ENCODE results near the gene IL1RAPL1.

The IL1RAPL1 gene

DNA sequence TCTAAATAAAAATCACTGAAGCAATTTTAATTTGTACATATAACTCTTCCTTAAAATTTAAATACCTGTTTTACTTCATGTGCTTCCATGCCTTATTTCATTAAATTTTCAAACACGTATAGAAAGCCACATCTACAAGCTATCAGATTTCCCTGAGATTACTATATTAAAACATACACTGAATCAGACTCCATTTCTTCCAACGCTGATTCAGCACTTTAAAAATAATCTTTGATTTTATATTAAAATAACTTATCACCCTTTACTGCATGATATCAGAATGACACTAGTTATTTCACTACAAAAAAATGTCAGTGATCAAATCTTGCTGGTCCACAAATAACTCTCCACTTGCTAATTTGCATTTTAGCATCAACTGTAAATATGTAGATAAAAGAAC is 550.8 kb downstream of the IL1RAPL1 start:
- no peak for DNase-seq

DNA sequence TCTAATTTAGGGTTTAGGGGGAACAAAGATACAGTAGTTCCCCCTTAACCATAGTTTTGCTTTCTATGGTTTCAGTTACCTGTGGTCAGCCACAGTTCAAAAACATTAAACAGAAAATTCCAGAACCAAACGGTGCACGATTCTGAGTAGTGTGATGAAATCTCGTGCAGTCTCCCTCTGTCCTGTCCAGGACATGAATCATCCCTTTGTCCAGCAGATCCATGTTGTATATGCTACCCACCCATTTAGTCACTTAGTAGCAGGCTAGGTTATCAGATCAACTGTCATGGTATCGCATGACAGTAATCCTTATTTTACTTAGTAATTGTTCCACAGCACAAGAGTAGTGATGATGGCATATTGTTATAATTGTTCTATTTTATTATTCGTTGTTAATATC is 556.1 kb downstream of the IL1RAPL1 start:
- DNase-seq, result no peak

DNA sequence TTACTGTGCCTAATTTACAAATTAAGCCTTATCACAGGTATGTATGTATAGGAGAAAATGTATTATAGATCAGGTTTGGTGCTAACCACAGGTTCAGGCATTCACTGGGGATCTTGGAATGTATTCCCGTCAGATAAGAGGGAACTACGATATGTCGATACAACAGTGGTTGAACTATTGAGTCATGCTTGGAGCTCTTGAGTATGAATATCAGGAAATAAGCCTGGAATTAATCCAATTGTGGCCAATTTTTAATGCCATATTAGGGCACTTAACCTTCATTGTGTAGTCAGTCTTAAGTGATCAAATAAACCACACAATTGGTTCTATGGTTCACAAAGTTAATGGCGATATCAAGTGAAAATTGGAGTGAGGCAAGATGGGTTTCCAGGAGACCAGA is 556.5 kb downstream of the IL1RAPL1 start:
- no peak for DNase-seq

DNA sequence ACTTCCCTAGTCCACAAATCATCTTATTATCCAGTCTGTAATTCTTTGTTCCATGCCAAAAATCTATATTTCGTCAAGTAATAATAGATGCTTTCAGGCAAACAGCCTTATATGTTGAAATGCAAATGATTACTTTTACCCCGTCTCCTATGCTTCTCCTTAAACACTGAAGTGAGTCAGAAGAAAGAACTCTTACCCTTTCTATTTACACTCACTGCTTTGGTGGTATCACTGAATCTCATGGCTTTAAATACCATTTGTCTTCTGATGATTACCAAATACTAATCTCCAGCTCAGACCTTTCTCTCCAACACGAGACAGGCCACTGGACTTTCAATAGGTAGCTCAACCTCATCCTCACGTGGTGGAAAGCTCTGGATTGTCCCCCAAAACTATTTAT is 558.1 kb downstream of the IL1RAPL1 start:
- no peak for DNase-seq

DNA sequence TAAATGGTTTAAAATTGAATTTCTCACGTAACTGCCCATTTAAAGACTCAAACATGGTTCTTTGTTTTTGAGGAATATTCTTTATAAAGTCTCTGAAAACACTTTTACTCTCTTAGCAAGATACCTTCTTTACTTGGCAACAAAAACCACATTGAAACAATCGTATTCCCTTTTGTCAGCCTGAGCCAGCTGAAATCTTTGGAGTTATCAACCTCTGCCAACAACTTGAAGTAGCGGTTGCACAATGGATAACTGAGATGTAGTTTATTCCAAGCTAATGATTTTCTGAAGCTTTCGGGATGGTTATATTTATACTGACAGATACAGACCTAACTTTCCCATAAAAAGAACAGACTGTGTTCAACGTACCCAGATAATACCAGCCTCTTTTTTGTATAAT is 561.3 kb downstream of the IL1RAPL1 start:
- DNase-seq, result no peak

DNA sequence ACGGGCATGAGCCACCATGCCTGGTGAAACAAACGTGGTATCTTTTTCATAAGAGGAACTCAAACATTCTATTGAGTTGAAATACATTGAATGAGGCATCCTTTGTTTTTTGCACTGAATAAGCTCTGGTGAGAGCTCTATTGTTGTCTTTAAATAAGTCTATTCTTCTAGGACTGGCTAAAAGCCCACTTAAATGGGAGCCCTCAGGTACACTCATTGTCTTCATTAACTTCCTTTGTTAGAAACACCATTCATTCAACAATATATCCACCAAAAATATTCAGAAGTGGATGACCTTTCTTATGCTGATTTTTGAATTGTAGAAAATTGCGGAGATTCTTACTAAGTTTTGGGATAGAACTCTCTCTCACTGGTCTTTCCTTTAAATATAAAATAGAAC is 568.0 kb downstream of the IL1RAPL1 start:
- DNase-seq, result no peak

DNA sequence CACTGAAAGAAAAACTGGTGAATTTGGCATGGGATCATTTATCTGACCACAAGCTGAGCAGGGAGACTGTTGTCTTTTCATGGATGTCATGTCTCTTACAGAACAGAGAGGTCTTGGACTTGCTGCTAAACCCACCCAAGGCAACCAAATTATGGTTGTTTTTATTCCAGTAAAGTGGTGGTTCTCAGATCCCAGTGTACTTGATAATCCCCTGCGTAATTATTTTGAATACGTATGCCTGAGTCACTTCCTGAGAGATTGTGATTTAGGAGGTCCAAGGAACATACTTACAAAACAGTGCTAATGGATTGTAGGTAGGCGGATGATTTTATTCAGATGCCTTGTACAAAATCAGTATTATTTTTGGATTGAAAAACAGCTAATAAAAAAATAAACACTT is 585.6 kb downstream of the IL1RAPL1 start:
- no peak for DNase-seq

DNA sequence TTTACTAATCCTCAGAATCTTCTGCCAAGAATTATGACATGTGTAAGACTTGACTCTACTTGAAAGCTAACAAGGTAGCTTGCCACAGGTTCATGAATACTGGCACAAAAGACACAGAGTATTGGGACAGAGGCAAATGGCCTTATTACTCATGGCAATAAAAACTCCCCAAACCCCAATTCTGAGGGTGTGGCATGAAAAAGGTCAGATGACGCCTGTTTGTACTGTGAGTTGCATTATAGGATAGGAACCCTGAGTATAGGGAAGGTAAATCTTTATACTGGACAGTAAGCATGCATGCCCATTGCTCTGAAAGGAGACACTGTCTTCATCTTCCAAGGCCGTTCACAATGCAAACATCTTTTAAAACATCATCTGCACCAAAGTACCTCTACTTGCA is 600.0 kb downstream of the IL1RAPL1 start:
- no peak for DNase-seq

DNA sequence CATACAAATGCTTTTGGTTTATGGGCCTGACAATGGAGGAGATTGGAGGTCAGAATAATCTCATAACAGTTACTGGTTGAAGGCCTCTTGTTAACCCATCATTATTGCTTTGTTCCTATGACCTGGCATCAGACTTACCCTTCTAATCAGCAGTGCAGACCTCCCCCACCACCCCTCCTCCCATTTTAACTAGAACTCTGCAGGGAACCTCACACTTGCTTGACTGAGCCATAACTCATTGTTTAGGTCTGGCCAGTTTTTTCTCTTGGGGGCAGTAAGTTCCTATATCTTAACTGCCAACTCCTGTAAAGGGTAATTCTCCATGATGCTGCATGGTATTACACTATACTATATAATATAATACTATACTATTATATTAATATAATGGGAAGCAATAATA is 609.3 kb downstream of the IL1RAPL1 start:
- no peak for DNase-seq

DNA sequence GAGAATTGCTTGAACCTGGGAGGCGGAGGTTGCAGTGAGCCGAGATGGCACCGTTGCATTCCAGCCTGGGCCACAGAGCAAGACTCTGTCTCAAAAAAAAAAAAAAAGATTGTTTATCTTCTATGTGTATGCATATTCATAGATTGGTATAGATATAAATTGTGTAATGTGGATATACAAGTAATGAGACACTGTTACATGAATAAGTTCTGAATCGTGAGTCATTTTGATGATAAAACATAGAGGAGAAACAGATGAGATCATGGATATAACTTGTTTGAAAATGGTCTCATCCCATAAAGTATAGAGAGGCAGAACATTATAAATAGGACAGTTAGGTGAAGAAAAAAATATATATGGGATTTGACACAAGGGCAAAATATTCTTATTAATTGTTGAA is 628.0 kb downstream of the IL1RAPL1 start:
- DNase-seq, result no peak

DNA sequence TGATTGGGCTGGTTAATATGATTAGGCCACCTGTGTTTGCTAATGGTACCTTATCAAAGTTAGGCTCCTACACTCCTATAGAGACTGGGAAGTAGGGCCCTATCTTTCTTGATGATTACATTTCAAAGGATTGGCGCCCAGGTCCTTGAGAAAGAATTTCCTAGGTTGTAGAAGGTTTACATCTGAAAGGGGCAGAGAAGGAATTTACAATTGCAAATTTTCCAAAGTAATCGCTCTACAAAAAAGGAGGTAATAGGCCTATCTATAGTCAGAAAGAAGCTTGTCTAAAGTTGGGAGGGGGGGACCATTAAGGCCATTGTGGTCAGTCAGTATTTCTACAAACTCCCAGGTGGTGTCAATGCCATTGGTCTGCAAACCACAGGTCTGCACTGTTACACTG is 638.4 kb downstream of the IL1RAPL1 start:
- no peak for DNase-seq

DNA sequence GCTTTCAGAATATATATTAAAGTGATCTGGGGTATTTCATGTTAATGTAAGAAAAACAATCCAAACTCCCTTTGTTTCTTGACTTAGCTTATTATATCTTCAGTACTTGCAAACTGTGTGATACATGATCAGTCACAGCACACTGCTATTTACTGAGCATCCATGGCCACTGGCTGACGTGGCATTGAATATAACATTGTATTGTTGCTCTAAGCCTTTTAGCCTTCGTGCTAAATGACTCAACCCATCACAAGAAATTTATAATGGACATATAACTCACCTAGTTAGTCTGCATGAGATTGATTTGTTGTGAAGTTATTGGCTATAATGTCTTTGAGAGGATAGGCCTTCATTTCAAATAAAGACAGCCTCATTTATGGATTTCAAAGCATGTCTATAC is 642.6 kb downstream of the IL1RAPL1 start:
- no peak for DNase-seq

DNA sequence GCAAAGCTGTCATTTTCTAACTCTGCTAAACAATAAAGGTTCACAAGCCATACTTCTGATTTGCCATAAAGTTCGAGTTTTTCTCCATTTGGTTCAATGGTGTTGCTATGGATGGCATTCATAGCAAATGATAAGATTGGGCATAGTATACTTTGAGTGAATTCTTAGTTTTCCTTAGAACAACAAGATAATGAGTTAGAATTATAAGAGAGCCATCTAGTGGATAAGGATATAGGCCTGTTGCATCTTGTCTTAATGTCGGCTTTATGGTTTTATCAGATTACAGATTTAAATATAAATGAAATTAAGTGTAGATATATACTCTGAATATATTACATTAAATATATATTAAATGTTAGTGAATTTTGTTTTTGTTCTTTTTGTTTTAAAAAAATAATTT is 644.6 kb downstream of the IL1RAPL1 start:
- DNase-seq, result no peak

DNA sequence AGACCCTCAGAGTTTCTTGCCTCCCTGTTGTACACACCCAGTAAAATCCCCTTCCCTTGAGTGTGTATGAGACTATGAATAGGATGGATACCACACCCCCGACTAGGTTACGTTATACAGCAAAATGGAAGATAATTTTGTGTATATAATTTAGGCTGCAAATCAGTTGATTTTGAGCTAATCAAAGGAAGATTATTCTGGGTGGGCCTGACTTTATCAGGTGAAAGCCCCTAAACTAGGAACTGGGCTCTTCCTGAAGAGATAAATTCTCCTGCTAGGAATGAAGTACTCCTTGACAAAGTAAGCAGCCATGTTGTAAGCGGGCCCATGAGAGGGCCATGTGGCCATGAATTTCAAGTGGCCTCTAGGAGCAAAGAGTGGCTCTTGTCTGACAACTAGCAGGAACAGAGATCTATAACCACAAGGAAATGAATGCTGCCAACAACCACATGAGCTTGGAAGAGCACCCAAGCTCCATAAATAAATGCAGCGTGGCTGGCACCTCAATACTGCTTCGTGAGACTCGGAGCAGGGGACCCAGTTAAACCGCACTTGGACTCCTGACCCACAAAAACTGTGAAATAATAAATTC is 646.4 kb downstream of the IL1RAPL1 start:
- DNase-seq, result no peak

DNA sequence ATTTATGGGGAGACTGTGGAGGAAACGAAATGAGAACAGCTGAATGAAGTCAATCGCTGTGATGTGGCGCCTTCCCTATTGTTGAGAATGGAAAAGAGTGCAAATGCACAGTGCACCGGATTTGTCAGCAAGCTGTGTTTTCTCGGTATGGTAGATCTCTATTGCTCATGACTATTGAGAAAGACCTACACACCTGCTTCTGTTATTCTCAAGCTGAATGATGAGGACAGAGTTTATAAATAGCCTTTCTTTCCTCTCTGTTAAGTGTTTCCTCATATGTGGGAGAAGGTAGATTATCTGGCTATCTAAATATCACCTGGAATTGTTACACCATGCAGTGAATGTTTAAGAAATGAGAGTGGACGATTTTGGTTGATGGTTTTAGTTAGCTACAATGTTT is 650.7 kb downstream of the IL1RAPL1 start:
- DNase-seq, result no peak

DNA sequence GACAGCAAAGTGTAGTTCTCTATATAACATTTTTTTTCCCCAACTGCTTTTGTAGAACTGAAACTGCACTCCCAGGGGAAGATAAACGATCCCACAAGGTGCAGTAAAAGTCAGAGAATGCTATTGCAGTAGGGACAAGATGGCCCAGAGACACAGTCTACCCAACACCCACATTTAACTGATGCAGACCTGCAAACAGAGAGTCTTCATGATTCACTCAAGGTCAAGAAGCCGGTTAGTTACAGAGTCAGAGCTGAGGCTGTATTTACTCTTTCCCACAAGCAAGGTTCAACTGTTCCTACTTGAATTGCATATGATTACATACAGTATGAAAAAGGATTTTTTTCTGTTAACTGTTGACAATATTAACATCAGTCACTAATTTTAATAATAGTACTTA is 654.6 kb downstream of the IL1RAPL1 start:
- DNase-seq, result no peak

DNA sequence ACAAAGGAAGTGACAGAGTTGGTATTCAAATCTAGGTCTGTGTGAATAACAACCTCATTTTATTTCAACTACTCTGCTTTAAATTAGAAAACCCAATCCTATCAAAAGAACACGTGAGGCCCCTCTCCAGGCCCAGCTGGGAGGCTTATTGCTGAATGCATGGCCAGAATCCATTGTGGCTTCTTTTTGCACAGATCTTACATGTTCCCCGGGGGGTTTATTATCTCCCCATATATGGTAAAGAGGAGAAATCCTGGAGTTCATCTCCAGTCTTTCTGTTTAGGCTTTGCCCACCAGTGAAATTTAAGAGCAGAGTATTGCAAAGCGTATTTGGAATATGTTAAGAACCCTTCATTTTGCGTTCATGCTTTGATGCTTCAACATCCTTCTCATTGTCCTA is 655.6 kb downstream of the IL1RAPL1 start:
- DNase-seq, result no peak

DNA sequence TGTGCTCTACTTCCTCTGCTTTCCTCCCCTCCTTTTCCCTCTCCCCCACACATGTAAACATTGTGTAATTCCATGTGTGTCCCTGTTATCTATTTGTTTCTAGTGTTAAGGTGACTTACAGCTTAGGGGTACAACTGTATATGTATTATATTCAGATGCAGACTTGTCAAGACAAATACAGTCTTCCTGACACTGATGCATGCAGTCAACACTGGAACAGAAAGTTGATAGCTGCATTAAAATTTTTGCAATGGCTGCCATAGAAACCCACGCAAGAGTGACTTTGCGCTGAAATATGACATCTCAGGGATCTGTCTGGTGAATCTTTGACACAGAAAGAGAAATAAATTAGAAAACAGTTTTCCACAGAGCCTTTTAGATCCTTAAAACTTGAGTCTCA is 656.7 kb downstream of the IL1RAPL1 start:
- no peak for DNase-seq

DNA sequence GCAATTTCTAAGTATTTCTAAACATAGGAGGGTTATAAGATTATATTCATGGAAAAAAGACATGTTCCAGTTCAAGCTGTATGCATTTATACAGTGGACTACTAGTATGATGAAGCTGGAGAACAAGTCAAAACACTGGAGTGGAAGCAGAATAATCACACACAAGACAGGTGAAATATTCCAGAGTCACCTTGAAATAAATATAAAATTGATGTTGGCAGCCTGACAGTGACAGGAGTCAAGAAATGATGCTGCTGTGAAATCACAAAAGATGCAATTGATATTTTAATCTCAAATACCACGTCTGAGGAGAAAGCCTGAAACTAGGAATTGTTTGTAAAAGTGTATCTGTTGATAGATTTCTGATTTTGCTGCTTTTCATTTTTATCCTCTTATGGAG is 667.3 kb downstream of the IL1RAPL1 start:
- no peak for DNase-seq

DNA sequence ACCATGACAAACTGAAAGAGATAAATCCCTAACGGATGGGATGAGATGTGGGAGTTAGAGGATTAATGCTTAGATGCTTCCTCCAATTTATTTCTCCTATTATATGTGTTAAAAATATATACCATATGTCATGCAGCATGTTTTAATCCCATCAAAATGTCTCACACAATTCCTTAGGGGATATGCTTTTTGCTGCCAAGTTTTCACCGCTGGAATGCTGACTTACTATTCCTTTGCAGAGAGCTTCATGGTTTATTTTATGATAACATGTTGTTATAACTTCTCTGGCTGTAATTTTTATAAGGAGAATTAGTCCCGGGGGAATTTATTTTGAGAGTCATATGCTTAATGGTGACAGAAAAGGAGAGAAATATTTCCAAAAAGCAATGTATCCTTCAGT is 670.3 kb downstream of the IL1RAPL1 start:
- no peak for DNase-seq

DNA sequence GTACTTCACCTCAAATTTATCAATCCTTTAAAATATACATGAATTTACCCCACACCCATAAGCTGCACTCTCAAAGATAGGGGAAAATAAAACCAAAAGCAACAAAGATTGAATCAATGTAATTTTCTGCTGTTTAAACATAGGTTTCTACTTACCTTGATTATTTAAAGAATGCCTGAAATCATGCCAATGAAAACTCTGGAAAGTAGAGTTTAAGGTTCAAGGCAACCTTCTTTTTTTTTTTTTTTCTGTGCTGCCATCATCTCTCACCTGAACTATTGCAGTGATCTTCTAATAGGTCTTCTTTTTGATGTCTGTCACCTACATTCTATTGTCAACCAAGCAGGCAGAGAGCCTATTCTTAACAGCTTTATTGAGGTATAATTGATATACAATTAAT is 682.1 kb downstream of the IL1RAPL1 start:
- DNase-seq, result no peak

DNA sequence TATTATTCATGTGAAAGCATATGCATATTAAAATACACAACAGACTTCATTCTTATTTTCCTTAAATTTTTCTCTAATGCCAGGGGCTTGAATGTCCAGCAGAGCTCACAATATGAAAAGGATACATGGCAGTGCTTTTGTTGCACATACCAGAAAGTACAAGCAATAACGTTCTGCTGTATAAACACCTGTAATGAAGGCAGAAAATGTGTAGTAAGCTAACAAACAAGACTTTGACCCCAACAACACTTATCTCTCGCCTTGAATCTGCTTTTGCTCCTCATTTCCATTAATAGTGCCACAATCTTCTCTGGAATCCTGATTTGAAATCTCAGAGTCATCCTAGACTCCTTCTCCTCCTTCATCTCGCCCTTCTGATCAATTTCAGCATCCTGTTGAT is 687.3 kb downstream of the IL1RAPL1 start:
- no peak for DNase-seq

DNA sequence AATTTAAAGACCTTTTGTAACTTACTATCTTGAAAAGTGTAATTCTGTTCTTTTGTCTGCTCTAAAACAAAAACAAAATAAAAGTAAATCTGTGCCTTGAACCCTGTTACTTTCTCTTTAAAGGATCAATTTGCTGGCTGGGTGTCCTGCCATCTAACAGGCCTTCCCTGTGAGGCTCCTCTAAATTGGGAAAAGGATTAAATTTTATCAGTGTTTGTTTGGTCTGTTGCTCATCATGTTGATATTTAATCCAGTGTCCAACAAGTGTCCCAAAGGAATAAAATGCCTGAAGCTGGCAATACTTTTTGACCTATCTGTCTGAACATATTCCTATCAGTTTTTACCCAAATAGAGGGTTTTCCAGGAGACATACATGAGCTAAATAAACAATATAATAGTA is 688.7 kb downstream of the IL1RAPL1 start:
- DNase-seq, result no peak

DNA sequence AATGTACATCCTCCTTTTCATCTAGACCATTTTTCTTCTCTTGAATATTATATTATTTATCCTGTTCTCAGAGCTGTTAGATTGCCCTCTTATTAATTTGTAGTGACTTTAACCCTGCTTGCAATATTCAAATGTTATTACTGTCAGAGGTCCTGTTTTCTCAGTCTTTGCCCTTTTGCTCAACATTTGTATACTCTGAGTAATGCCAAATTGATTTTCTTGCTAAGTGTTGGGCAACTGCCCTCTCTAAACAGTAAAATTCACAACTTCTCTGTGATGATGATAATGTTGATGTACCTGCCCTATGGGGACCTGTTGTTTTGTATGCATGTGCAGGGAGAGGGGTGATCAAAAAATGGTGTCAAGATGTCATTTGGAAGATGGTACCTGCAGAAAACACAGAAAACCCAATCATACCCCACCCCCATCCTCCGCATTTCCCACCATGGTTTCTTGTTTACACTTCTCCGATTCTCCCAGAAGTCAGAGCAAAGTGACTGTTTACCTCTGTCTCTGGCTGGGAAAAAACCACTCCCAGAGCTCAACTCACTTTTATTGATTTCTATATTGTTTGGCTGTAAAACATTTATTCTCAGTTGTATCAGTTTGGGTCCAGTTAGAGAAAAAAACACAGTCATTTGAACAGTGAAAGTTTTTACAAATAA is 694.0 kb downstream of the IL1RAPL1 start:
- DNase-seq, result no peak

DNA sequence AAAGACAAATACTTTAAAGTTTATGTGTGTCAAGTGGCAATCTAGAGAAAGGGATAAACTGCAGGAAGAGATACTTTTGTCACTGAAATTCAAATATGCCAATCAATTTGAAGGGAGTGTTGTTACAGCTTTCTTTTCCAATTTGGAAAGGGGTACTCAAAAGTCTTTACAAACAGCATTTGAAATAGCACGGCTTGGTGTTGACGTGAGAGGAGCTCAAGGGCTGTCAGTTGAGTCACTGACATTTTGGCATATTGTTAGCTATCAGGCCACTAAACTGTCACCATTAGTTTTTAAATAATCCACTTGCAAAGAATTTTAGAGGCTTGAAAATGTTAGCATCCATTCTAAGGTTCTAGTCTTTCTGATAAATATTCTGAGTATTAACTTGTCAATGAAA is 698.4 kb downstream of the IL1RAPL1 start:
- DNase-seq, result no peak

Data from NCI-H1436 treated with DMSO at 0.1 percent for 48 hours (cell line).